HCT116 (cell line): Measurements from ENCODE around the gene DGCR8. TPM values are rescaled to one million over a fixed set of nuclear protein-coding genes. Genes with fewer than 3 reads are reported as not detected.

Experiments
- ATAC-seq: fragments of 200-7000 bp; cut with Tn5 transposase; 2 replicates; pipeline ENCODE4 v1.9.1; 2020; ENCODE audit warnings: mild to moderate bottlenecking, moderate library complexity
- BruUV-seq: library from RNA; stranded (reverse); fragments of 400-500 nt; replicated peaks from 2 replicates; lab custom pipeline; 2021; lab: Mats Ljungman, UMichigan
- CTCF ChIA-PET: fragments of 300-600 bp; sonication (Branson Sonifier 250); formaldehyde crosslinking; loops from one replicate; lab custom pipeline; 2021; ENCODE audit warnings: antibody characterized with exemption; lab: Charles Lee
- POLR2A ChIA-PET: fragments of 300-600, 350-600 bp; sonication (Branson Sonifier 250); formaldehyde crosslinking; loops from one replicate; lab custom pipeline; 2021; ENCODE audit warnings: antibody characterized with exemption; lab: Charles Lee
- RAD21 ChIA-PET, 2 experiments: fragments of 300-600 bp; sonication (Branson Sonifier 250); formaldehyde crosslinking; loops; one replicate each; lab custom pipeline; 2023; ENCODE audit warnings: low total read pairs in 2 of 2; ENCODE audit not compliant: uncharacterized antibody in 2 of 2, unreplicated experiment in 2 of 2, low non-redundant PET in 1 of 2; lab: Charles Lee
- DNase-seq: peaks from one replicate; pipeline ENCODE4 v3.0.0-alpha.2; 2010; ENCODE audit warnings: low read depth, low spot score
- H2AFZ ChIP-seq: fragments of 200-600 bp; shearing (Covaris generic), sonication (generic); 2 replicates; pipeline ENCODE4 v1.6.1; 2017; ENCODE audit warnings: low read depth, mixed run types, mixed read lengths, antibody characterized with exemption, low read length; ENCODE audit not compliant: poor library complexity, severe bottlenecking
- H3K27ac ChIP-seq: 2 replicates; pipeline ENCODE4 v1.5.1; 2012; ENCODE audit warnings: low read depth, low read length
- H3K27me3 ChIP-seq: fragments of 200-600 bp; sonication (generic); 2 replicates; pipeline ENCODE4 v1.6.1; 2016; ENCODE audit warnings: mixed run types, low read length, mixed read lengths; ENCODE audit not compliant: insufficient read depth
- H3K36me3 ChIP-seq, 2 experiments: fragments of 200-500 bp in 1 of 2; fragments of 200-600 bp in 1 of 2; sonication (Bioruptor generic) in 1 of 2; sonication (generic) in 1 of 2; 2 replicates each; pipeline versions ENCODE4 v1.5.1 to v1.6.1; 2014 to 2016; ENCODE audit warnings: low read length in 2 of 2, inconsistent platforms in 1 of 2, mixed read lengths in 1 of 2, mixed run types in 1 of 2; ENCODE audit not compliant: insufficient read depth in 2 of 2, control insufficient read depth in 1 of 2
- H3K4me1 ChIP-seq, 2 experiments: fragments of 200-600 bp in 1 of 2; sonication (generic) in 1 of 2; 2 replicates each; pipeline versions ENCODE4 v1.5.1 to v1.6.1; 2012 to 2017; ENCODE audit warnings: low read length in 2 of 2, inconsistent platforms in 1 of 2, mild to moderate bottlenecking in 1 of 2, mixed read lengths in 1 of 2, mixed run types in 1 of 2, moderate library complexity in 1 of 2; ENCODE audit not compliant: insufficient read depth in 2 of 2, control insufficient read depth in 1 of 2
- H3K4me2 ChIP-seq: fragments of 200-600 bp; sonication (generic); 2 replicates; pipeline ENCODE4 v1.6.1; 2017; ENCODE audit warnings: mixed run types, low read length, mixed read lengths
- H3K4me3 ChIP-seq, 2 experiments: fragments of 200-600 bp in 1 of 2; sonication (generic) in 1 of 2; replicated peaks in 1 of 2; 2 replicates each; pipeline ENCODE4 v1.5.1; 2011 to 2016; ENCODE audit warnings: low read length in 2 of 2, control low read depth in 1 of 2, low read depth in 1 of 2, mild to moderate bottlenecking in 1 of 2, mixed read lengths in 1 of 2, mixed run types in 1 of 2
- H3K79me2 ChIP-seq: fragments of 200-600 bp; sonication (generic); 2 replicates; pipeline ENCODE4 v1.6.1; 2017; ENCODE audit warnings: mild to moderate bottlenecking, mixed run types, low read length, moderate library complexity, mixed read lengths; ENCODE audit not compliant: insufficient read depth
- H3K9ac ChIP-seq: fragments of 200-600 bp; sonication (generic); 2 replicates; pipeline ENCODE4 v1.6.1; 2016; ENCODE audit warnings: low read length, mixed read lengths
- H3K9me2 ChIP-seq: fragments of 200-600 bp; sonication (generic), shearing (Covaris generic); 2 replicates; pipeline ENCODE4 v1.6.1; 2017; ENCODE audit warnings: mixed run types, mild to moderate bottlenecking, moderate library complexity; ENCODE audit not compliant: insufficient read depth
- H3K9me3 ChIP-seq, 2 experiments: fragments of 200-500 bp in 1 of 2; fragments of 200-600 bp in 1 of 2; sonication (Bioruptor generic) in 1 of 2; sonication (generic) in 1 of 2; 2 replicates each; pipeline ENCODE4 v1.6.1; 2014 to 2017; ENCODE audit warnings: low read length in 2 of 2, mixed read lengths in 2 of 2, inconsistent platforms in 1 of 2, low read depth in 1 of 2, mild to moderate bottlenecking in 1 of 2, mixed run types in 1 of 2, moderate library complexity in 1 of 2; ENCODE audit not compliant: control insufficient read depth in 1 of 2, insufficient read depth in 1 of 2
- H4K20me1 ChIP-seq: fragments of 200-600 bp; sonication (generic), shearing (Covaris generic); 2 replicates; pipeline ENCODE4 v1.6.1; 2017; ENCODE audit warnings: mixed run types, mild to moderate bottlenecking, moderate library complexity; ENCODE audit not compliant: insufficient read depth
- CEBPB ChIP-seq: IDR thresholded peaks from 2 replicates; pipeline ENCODE4 v1.6.1; 2012; ENCODE audit warnings: low read depth
- EZH2phosphoT487 ChIP-seq: fragments of 200-600 bp; IDR thresholded peaks from 2 replicates; pipeline ENCODE4 v1.6.1; 2018; ENCODE audit warnings: antibody characterized with exemption, borderline replicate concordance
- FOSL1 ChIP-seq: IDR thresholded peaks from 2 replicates; pipeline ENCODE4 v1.6.1; 2012; ENCODE audit warnings: low read depth
- POLR2A ChIP-seq: IDR thresholded peaks from 2 replicates; pipeline ENCODE4 v1.7.0; 2011; ENCODE audit warnings: borderline replicate concordance; ENCODE audit not compliant: insufficient read depth, insufficient read length; ENCODE audit errors: extremely low read depth
- REST ChIP-seq: IDR thresholded peaks from 2 replicates; pipeline ENCODE4 v1.6.1; 2012; ENCODE audit warnings: low read depth
- ZFX ChIP-seq: fragments of 450-650 bp; IDR thresholded peaks from 2 replicates; pipeline ENCODE4 v1.6.1; 2017
- intact Hi-C: fragments of 100-400 bp; cut with micrococcal nuclease; formaldehyde crosslinking; loops from 2 replicates; pipeline ENCODE4 v1.10.0; 2022
- total RNA-seq: library from RNA; stranded (reverse); gene quantifications from one replicate; pipeline ENCODE4 v1.2.1, GENCODE V29; 2021; ENCODE audit not compliant: unreplicated experiment

The DGCR8 gene
- total RNA-seq, 1 experiment from 2014 or later: 43.8 TPM

- CTCF ChIA-PET: no interaction called here
- no peaks in the 10 kb centered on the region for H3K9me3 ChIP-seq
Observed at GRCh38 chr22:20142711-20143621, 62.9 kb downstream of the DGCR8 start.

More at GRCh38 chr22:20142711-20143621, 62.9 kb downstream of the DGCR8 start:
- Histone ChIP-seq H3K79me2 (peaks cover 19% of the 10 kb centered on the region; the same call in 1 of the 2 replicates), H3K27ac (no peak overlapping the region), H3K36me3 (peaks cover 5 to 6% of the 10 kb centered on the region in 2 experiments; a peak in 2 of 4 replicates)
- POLR2A ChIA-PET: no interaction called here
- BruUV-seq: no TSS peak
- ATAC-seq: no peak
- no peak for TF ChIP-seq ZFX
- TF ChIP-seq REST: no peak
- TF ChIP-seq CEBPB: no peak
- no peak for TF ChIP-seq POLR2A
- no peak for TF ChIP-seq FOSL1
- no peak for TF ChIP-seq EZH2phosphoT487
- TF ChIP-seq, all 23 proteins: peak for 0
- Histone ChIP-seq H4K20me1 (no peaks in the 10 kb centered on the region), H3K27me3 (no peaks in the 10 kb centered on the region), H3K9ac (no peak overlapping the region), H3K4me2 (no peak overlapping the region), H3K4me3 (no peak overlapping the region), H3K4me1 (peaks cover 3 to 4% of the 10 kb centered on the region in 2 experiments; a peak in 2 of 4 replicates), H2AFZ (no peak overlapping the region), H3K9me2 (no peaks in the 10 kb centered on the region)
- intact Hi-C loops: no loop called here
- no peak for DNase-seq
- RAD21 ChIA-PET: no interaction called here
